Endothelial cell of umbilical vein (primary cell): Measurements from ENCODE around the gene RUNX2. TPM values are rescaled to one million over a fixed set of nuclear protein-coding genes. Genes with fewer than 3 reads are reported as not detected.

ENCODE experiments used
- BruUV-seq: library from RNA; stranded (reverse); fragments of 400-500 nt; replicated peaks from 2 replicates; lab custom pipeline; 2021; lab: Mats Ljungman, UMichigan
- CTCF ChIA-PET: fragments of 300-600, 350-600 bp; sonication (Branson Sonifier 250); formaldehyde crosslinking; loops from one replicate; lab custom pipeline; 2021; ENCODE audit warnings: antibody characterized with exemption, inconsistent platforms; lab: Charles Lee
- POLR2A ChIA-PET: fragments of 300-600, 350-600 bp; sonication (Branson Sonifier 250); formaldehyde crosslinking; loops from one replicate; lab custom pipeline; 2021; ENCODE audit warnings: antibody characterized with exemption, inconsistent platforms; lab: Charles Lee
- DNase-seq: peaks from one replicate; pipeline ENCODE4 v3.0.0-alpha.2; 2011; ENCODE audit warnings: low read depth, low spot score
- FAIRE-seq: peaks from 2 replicates; lab custom pipeline; 2011; peaks lifted over from hg19 to GRCh38; lab: Jason Lieb, UNC
- H2AFZ ChIP-seq: 2 replicates; pipeline ENCODE4 v1.6.0; 2012; ENCODE audit warnings: low read depth, low read length, control low read depth, inconsistent platforms
- H3K27ac ChIP-seq: 2 replicates; pipeline ENCODE4 v1.5.1; 2011; ENCODE audit warnings: low read depth, mild to moderate bottlenecking, control low read depth, low read length, moderate library complexity; ENCODE audit not compliant: insufficient read depth
- H3K27me3 ChIP-seq, 2 experiments: 2 replicates each; pipeline versions ENCODE4 v1.6.0 to v1.6.1; 2011; ENCODE audit warnings: low read length in 2 of 2, mixed read lengths in 1 of 2; ENCODE audit not compliant: control insufficient read depth in 2 of 2, insufficient read depth in 2 of 2
- H3K36me3 ChIP-seq, 2 experiments: 2 replicates in 1 of 2; 3 replicates in 1 of 2; pipeline ENCODE4 v1.5.1; 2011; ENCODE audit warnings: low read length in 2 of 2, mild to moderate bottlenecking in 1 of 2, moderate library complexity in 1 of 2; ENCODE audit not compliant: control insufficient read depth in 2 of 2, insufficient read depth in 2 of 2; ENCODE audit errors: extremely low read depth in 1 of 2
- H3K4me1 ChIP-seq: 3 replicates; pipeline ENCODE4 v1.5.1; 2011; ENCODE audit warnings: mild to moderate bottlenecking, low read length; ENCODE audit not compliant: control insufficient read depth, insufficient read depth; ENCODE audit errors: extremely low read depth
- H3K4me2 ChIP-seq: 2 replicates; pipeline ENCODE4 v1.6.1; 2011; ENCODE audit warnings: low read length, control low read depth, mixed read lengths; ENCODE audit not compliant: insufficient read depth
- H3K4me3 ChIP-seq, 3 experiments: fragments of 200-600 bp in 1 of 3; sonication (generic), shearing (Covaris generic) in 1 of 3; replicated peaks in 1 of 3; 2 replicates each; pipeline ENCODE4 v1.5.1; 2011 to 2016; ENCODE audit warnings: control low read depth in 3 of 3, low read length in 3 of 3, mild to moderate bottlenecking in 2 of 3, inconsistent platforms in 1 of 3, low read depth in 1 of 3, moderate library complexity in 1 of 3; ENCODE audit not compliant: insufficient read depth in 1 of 3
- H3K79me2 ChIP-seq: 2 replicates; pipeline ENCODE4 v1.6.0; 2012; ENCODE audit warnings: low read length, inconsistent platforms; ENCODE audit not compliant: control insufficient read depth, insufficient read depth
- H3K9ac ChIP-seq: replicated peaks from 2 replicates; pipeline ENCODE3; 2011; ENCODE audit warnings: low read length, control low read depth; ENCODE audit not compliant: insufficient read depth; ENCODE audit errors: extremely low read depth
- H3K9me1 ChIP-seq: replicated peaks from 3 replicates; pipeline ENCODE4 v1.6.0; 2011; ENCODE audit warnings: mild to moderate bottlenecking, low read length; ENCODE audit not compliant: control insufficient read depth, insufficient read depth; ENCODE audit errors: extremely low read depth
- H3K9me3 ChIP-seq: replicated peaks from 2 replicates; pipeline ENCODE4 v1.5.1; 2012; ENCODE audit warnings: low read length, inconsistent platforms; ENCODE audit not compliant: control insufficient read depth, insufficient read depth
- H4K20me1 ChIP-seq: replicated peaks from 2 replicates; pipeline ENCODE3; 2011; ENCODE audit warnings: mild to moderate bottlenecking, low read length; ENCODE audit not compliant: control insufficient read depth, insufficient read depth; ENCODE audit errors: extremely low read depth
- CTCF ChIP-seq, 2 donors: IDR thresholded peaks; 1 replicate in 1 of 2; 2 replicates in 1 of 2; pipeline ENCODE4 v1.5.1; 2011; ENCODE audit warnings: low read length in 2 of 2, mild to moderate bottlenecking in 2 of 2, moderate library complexity in 2 of 2, control low read depth in 1 of 2, inconsistent platforms in 1 of 2, low read depth in 1 of 2; ENCODE audit not compliant: insufficient read depth in 1 of 2; ENCODE audit errors: extremely low read depth in 1 of 2
- EZH2 ChIP-seq: IDR thresholded peaks from 2 replicates; pipeline ENCODE4 v1.6.1; 2012; ENCODE audit warnings: borderline replicate concordance, low read depth, mild to moderate bottlenecking, moderate library complexity, low read length, inconsistent platforms; ENCODE audit not compliant: severe bottlenecking
- FOS ChIP-seq: IDR thresholded peaks from 2 replicates; pipeline ENCODE4 v1.6.1; 2011; ENCODE audit warnings: mild to moderate bottlenecking, low read length, moderate library complexity, borderline replicate concordance; ENCODE audit not compliant: insufficient read depth
- GATA2 ChIP-seq: IDR thresholded peaks from 2 replicates; pipeline ENCODE4 v1.7.0; 2011; ENCODE audit warnings: low read depth, mild to moderate bottlenecking, moderate library complexity, mixed read lengths, low read length; ENCODE audit not compliant: insufficient read length, insufficient read depth
- JUN ChIP-seq: IDR thresholded peaks from 2 replicates; pipeline ENCODE4 v1.6.1; 2011; ENCODE audit warnings: borderline replicate concordance, low read depth; ENCODE audit not compliant: insufficient read length, insufficient read depth
- MAX ChIP-seq: IDR thresholded peaks from 2 replicates; pipeline ENCODE4 v1.6.1; 2011; ENCODE audit not compliant: insufficient read depth, insufficient read length
- MYC ChIP-seq: IDR thresholded peaks from one replicate; pipeline ENCODE4 v1.6.1; 2011; ENCODE audit warnings: mild to moderate bottlenecking, low read depth, low read length
- POLR2A ChIP-seq: IDR thresholded peaks from 2 replicates; pipeline ENCODE4 v1.6.1; 2012; ENCODE audit warnings: low read depth, mild to moderate bottlenecking, control low read depth, low read length
- POLR2AphosphoS5 ChIP-seq: IDR thresholded peaks from 2 replicates; pipeline ENCODE4 v1.6.1; 2012; ENCODE audit warnings: low read depth, mild to moderate bottlenecking, control low read depth, low read length, moderate library complexity; ENCODE audit not compliant: insufficient read depth
- dilution Hi-C: fragments of 300-500 bp; cut with MboI; formaldehyde crosslinking; loops from one replicate; pipeline ENCODE4 v1.15.0; 2019; ENCODE audit warnings: low sequenced_read_pairs; ENCODE audit not compliant: extremely low pct_ligation_motif_present
- intact Hi-C: fragments of 100-400 bp; cut with micrococcal nuclease; formaldehyde crosslinking; loops from one replicate; pipeline ENCODE4 v1.10.0; 2022
- polyA plus RNA-seq, 4 experiments: library from polyadenylated mRNA; depleted of rRNA in 3 of 4; stranded (reverse) in 3 of 4; unstranded in 1 of 4; fragments of >200 nt; gene quantifications; 2 replicates each; pipeline versions ENCODE4 v1.2.1 to v1.2.3, GENCODE V29; 2011 to 2012; ENCODE audit warnings: missing spikeins in 1 of 4
- total RNA-seq: library from RNA; stranded (reverse); gene quantifications from 2 replicates; pipeline ENCODE4 v1.2.3, GENCODE V29; 2021

RUNX2 gene
- total and polyA plus RNA-seq, 2 donors (not counting 3 experiments of a cell fraction or from before 2014, with no cell fraction given): 0.06 TPM; not detected in 1

- CTCF ChIA-PET: interaction anchor here (1.5 kb wide), 1 partner anchor 104 kb away, joined by 4 read pairs; no protein-coding TSS in a partner anchor
- intact Hi-C loops: no loop called here
These were observed 282.2 kb downstream of the RUNX2 start for GRCh38 chr6:45610374-45610773.

More at GRCh38 chr6:45610374-45610773, 282.2 kb downstream of the RUNX2 start:
- Histone ChIP-seq H3K9me3 (no peaks in the 10 kb centered on the region), H4K20me1 (no peaks in the 10 kb centered on the region), H3K9ac (no peak overlapping the region), H3K9me1 (no peaks in the 10 kb centered on the region), H3K4me3 (no peak overlapping the region), H3K27me3 (peaks cover 23 to 32% of the 10 kb centered on the region in 2 experiments), H3K4me2 (no peak overlapping the region), H3K27ac (no peak overlapping the region), H3K79me2 (no peaks in the 10 kb centered on the region), H3K4me1 (no peaks in the 10 kb centered on the region), H2AFZ (no peak overlapping the region), H3K36me3 (no peaks in the 10 kb centered on the region)
- FAIRE-seq: no peak
- dilution Hi-C loops: no loop called here
- no TSS peak for BruUV-seq
- DNase-seq: no peak
- POLR2A ChIA-PET: no interaction called here
- TF ChIP-seq POLR2AphosphoS5: no peak
- TF ChIP-seq CTCF (IDR thresholded peaks at IDR 0.05; ENCODE audit: extremely low read depth in 1 of 2, insufficient read depth in 1 of 2, low read depth in 1 of 2, low read length in 2 of 2): no peak
- TF ChIP-seq POLR2A: no peak
- TF ChIP-seq FOS: no peak
- no peak for TF ChIP-seq EZH2
- no peak for TF ChIP-seq JUN
- no peak for TF ChIP-seq GATA2
- TF ChIP-seq MAX: no peak
- no peak for TF ChIP-seq MYC
